ENCODE measurements around the gene GPX5.
A peak's percentile ranks its signal among the peaks of the same experiment; 100 is the strongest.

GPX5 gene

DNA sequence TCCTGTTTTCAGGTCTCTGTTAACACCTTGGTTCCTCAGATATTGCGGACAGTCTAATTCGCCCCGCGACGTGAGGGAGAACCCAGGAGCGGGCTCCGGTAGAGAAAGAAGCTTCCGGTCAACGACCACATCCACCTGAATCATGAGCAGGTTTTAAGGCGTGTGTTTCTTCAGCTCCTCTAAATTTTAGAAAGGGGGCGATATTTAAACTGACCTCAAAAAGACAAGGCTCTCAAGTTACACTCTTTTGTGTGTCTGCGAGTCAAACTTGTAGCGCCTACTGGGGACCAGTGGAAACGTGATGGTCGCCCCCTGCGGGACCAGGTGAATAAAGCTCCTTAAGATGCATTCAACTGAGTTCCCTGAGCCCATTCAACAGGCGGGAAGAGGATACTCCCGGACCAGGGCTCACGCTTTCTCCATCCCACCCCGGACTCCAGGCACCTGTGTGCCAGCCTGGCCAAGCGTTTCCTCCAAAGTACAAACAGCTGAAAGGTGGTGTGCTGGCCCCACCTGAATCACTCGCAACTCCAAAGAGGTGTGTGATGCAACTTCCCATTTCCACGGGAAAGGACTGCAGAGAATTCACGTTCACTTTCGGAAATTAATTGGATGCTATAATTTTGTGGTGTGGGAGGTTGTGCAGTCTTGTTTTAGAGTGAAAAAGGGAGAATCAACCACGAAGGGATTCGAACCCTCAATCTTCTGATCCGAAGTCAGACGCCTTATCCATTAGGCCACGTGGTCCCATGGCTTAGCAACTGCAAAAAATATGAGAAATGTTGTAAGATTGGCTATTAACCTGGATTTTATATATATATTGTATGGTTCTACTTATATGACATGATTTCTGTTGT lies 17.0 kb downstream of the GPX5 start (continued):
- TF ChIP-seq, protein P1, sequence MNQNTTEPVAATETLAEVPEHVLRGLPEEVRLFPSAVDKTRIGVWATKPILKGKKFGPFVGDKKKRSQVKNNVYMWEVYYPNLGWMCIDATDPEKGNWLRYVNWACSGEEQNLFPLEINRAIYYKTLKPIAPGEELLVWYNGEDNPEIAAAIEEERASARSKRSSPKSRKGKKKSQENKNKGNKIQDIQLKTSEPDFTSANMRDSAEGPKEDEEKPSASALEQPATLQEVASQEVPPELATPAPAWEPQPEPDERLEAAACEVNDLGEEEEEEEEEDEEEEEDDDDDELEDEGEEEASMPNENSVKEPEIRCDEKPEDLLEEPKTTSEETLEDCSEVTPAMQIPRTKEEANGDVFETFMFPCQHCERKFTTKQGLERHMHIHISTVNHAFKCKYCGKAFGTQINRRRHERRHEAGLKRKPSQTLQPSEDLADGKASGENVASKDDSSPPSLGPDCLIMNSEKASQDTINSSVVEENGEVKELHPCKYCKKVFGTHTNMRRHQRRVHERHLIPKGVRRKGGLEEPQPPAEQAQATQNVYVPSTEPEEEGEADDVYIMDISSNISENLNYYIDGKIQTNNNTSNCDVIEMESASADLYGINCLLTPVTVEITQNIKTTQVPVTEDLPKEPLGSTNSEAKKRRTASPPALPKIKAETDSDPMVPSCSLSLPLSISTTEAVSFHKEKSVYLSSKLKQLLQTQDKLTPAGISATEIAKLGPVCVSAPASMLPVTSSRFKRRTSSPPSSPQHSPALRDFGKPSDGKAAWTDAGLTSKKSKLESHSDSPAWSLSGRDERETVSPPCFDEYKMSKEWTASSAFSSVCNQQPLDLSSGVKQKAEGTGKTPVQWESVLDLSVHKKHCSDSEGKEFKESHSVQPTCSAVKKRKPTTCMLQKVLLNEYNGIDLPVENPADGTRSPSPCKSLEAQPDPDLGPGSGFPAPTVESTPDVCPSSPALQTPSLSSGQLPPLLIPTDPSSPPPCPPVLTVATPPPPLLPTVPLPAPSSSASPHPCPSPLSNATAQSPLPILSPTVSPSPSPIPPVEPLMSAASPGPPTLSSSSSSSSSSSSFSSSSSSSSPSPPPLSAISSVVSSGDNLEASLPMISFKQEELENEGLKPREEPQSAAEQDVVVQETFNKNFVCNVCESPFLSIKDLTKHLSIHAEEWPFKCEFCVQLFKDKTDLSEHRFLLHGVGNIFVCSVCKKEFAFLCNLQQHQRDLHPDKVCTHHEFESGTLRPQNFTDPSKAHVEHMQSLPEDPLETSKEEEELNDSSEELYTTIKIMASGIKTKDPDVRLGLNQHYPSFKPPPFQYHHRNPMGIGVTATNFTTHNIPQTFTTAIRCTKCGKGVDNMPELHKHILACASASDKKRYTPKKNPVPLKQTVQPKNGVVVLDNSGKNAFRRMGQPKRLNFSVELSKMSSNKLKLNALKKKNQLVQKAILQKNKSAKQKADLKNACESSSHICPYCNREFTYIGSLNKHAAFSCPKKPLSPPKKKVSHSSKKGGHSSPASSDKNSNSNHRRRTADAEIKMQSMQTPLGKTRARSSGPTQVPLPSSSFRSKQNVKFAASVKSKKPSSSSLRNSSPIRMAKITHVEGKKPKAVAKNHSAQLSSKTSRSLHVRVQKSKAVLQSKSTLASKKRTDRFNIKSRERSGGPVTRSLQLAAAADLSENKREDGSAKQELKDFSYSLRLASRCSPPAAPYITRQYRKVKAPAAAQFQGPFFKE (tag by site-specific recombination; IDR thresholded peaks at IDR 0.05; ENCODE audit: borderline replicate concordance) = no peak
- TF ChIP-seq ZBTB48 (tag by site-specific recombination; IDR thresholded peaks at IDR 0.05) (peak; percentile 84), ZNF777 (tag by site-specific recombination; IDR thresholded peaks at IDR 0.05; ENCODE audit: borderline replicate concordance) (no peak), ZNF561 (tag by site-specific recombination; IDR thresholded peaks at IDR 0.05; ENCODE audit: borderline replicate concordance) (peak; percentile 94), GLIS1 (tag by site-specific recombination; IDR thresholded peaks at IDR 0.05) (no peak), ZNF76 (tag by site-specific recombination; IDR thresholded peaks at IDR 0.05; ENCODE audit: borderline replicate concordance, low read depth) (peak; percentile 39; the same call in 1 of the 2 replicates), ZNF768 (tag by site-specific recombination; IDR thresholded peaks at IDR 0.05) (no peak), ZNF514 (tag by site-specific recombination; IDR thresholded peaks at IDR 0.05) (no peak), ZNF391 (tag by site-specific recombination; IDR thresholded peaks at IDR 0.05; ENCODE audit: borderline replicate concordance, low read depth) (peak; percentile 81), ZNF2 (tag by site-specific recombination; IDR thresholded peaks at IDR 0.05) (peak; percentile 98), ZNF843 (tag by site-specific recombination; IDR thresholded peaks at IDR 0.05) (peak; percentile 66), ZNF324 (tag by site-specific recombination; IDR thresholded peaks at IDR 0.05) (peak; percentile 90), ZBTB20 (tag by site-specific recombination; IDR thresholded peaks at IDR 0.05) (peak; percentile 97), SP2 (tag by site-specific recombination; IDR thresholded peaks at IDR 0.05) (0 out of 2 replicates have a peak, but pooled peaks have one; percentile 11), ZNF404 (tag by site-specific recombination; IDR thresholded peaks at IDR 0.05) (no peak), MEIS1 (CRISPR knock-in tag; IDR thresholded peaks at IDR 0.05; ENCODE audit: borderline replicate concordance) (no peak), ZNF785 (tag by site-specific recombination; IDR thresholded peaks at IDR 0.05) (peak; percentile 100), ZNF133 (tag by site-specific recombination; IDR thresholded peaks at IDR 0.05) (no peak), SCRT1 (tag by site-specific recombination; IDR thresholded peaks at IDR 0.05; ENCODE audit: borderline replicate concordance) (peak; percentile 98), ZNF639 (tag by site-specific recombination; IDR thresholded peaks at IDR 0.05) (peak; percentile 69), ZNF132 (tag by site-specific recombination; IDR thresholded peaks at IDR 0.05; ENCODE audit: borderline replicate concordance) (no peak), ZNF266 (tag by site-specific recombination; IDR thresholded peaks at IDR 0.05; ENCODE audit: low read depth) (no peak), ZNF274 (IDR thresholded peaks at IDR 0.05; ENCODE audit: low read length) (no peak), ZNF274 (tag by site-specific recombination; IDR thresholded peaks at IDR 0.05; ENCODE audit: borderline replicate concordance) (no peak), ZNF501 (tag by site-specific recombination; IDR thresholded peaks at IDR 0.05) (peak; percentile 94)
- TF ChIP-seq, protein P2, sequence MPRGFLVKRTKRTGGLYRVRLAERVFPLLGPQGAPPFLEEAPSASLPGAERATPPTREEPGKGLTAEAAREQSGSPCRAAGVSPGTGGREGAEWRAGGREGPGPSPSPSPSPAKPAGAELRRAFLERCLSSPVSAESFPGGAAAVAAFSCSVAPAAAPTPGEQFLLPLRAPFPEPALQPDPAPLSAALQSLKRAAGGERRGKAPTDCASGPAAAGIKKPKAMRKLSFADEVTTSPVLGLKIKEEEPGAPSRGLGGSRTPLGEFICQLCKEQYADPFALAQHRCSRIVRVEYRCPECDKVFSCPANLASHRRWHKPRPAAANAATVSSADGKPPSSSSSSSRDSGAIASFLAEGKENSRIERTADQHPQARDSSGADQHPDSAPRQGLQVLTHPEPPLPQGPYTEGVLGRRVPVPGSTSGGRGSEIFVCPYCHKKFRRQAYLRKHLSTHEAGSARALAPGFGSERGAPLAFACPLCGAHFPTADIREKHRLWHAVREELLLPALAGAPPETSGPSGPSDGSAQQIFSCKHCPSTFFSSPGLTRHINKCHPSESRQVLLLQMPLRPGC (tag by site-specific recombination; IDR thresholded peaks at IDR 0.05) = no peak
- TF ChIP-seq, protein P3, sequence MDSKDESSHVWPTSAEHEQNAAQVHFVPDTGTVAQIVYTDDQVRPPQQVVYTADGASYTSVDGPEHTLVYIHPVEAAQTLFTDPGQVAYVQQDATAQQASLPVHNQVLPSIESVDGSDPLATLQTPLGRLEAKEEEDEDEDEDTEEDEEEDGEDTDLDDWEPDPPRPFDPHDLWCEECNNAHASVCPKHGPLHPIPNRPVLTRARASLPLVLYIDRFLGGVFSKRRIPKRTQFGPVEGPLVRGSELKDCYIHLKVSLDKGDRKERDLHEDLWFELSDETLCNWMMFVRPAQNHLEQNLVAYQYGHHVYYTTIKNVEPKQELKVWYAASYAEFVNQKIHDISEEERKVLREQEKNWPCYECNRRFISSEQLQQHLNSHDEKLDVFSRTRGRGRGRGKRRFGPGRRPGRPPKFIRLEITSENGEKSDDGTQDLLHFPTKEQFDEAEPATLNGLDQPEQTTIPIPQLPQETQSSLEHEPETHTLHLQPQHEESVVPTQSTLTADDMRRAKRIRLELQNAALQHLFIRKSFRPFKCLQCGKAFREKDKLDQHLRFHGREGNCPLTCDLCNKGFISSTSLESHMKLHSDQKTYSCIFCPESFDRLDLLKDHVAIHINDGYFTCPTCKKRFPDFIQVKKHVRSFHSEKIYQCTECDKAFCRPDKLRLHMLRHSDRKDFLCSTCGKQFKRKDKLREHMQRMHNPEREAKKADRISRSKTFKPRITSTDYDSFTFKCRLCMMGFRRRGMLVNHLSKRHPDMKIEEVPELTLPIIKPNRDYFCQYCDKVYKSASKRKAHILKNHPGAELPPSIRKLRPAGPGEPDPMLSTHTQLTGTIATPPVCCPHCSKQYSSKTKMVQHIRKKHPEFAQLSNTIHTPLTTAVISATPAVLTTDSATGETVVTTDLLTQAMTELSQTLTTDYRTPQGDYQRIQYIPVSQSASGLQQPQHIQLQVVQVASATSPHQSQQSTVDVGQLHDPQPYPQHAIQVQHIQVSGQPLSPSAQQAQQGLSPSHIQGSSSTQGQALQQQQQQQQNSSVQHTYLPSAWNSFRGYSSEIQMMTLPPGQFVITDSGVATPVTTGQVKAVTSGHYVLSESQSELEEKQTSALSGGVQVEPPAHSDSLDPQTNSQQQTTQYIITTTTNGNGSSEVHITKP (tag by site-specific recombination; IDR thresholded peaks at IDR 0.05) = peak; percentile 89

Measured in HEK293 (cell line).